Heart left ventricle (tissue), 13 donors: ENCODE results near the gene DLGAP5.

Source experiments
- CTCF ChIP-seq, 12 donors: fragments of 200-600 bp; sonication (generic) in 4 of 12; IDR thresholded peaks; one replicate each; pipeline versions ENCODE4 v1.5.0 to v1.8.0; 2018 to 2022; ENCODE audit warnings: antibody characterized with exemption in 12 of 12, mild to moderate bottlenecking in 5 of 12
- POLR2A ChIP-seq, 2 donors: fragments of 450-650 bp; IDR thresholded peaks; one replicate each; pipeline ENCODE4 v1.6.1; 2017; ENCODE audit warnings: antibody characterized with exemption in 2 of 2, mild to moderate bottlenecking in 2 of 2, moderate library complexity in 2 of 2
- donor health status: ischemic (EF 13 %, LVEDD 7.1; RV severe dilation, severe dysfunction).
- donor health status: DM: no; HTN: yes; CAD: no.
- donor health status: DM: no; HTN: no; CAD: no.
- donor health status: ischemic (EF 25% LVEDD 6.9; RV normal size, moderate dysfunction).
- donor health status: ischemic (EF 25% LVEDD 5.7; RV mildly dilated, moderate dysfunction).
- donor health status: ischemic (EF 35%, LVEDD 5.7; RV mildly dilated, moderate dysfunction).
- donor health status: nonischemic (EF 11% LVEDD 7.7; RV severe dilation, severe dysfunction).
- donor health status: DM: yes; HTN: yes; CAD: no.
- donor health status: PGD.
- donor health status: ischemic (EF 29% LVEDD 5.4; RV normal size, mild dysfunction).
- donor health status: nonischemic (EF 23%, LVEDD 6.1; RV moderate dilation, normal function).

GRCh38 chr14:55101698-55102097 is 89.7 kb downstream of the DLGAP5 start:
- TF ChIP-seq CTCF (IDR thresholded peaks at IDR 0.05), result no peak
- no peak for TF ChIP-seq POLR2A (IDR thresholded peaks at IDR 0.05)
